DOHH2 (cell line): ENCODE data around the gene FRK.

Experiments used
- H3F3A ChIP-seq: fragments of 200-600 bp; sonication (generic), shearing (Covaris generic); 2 replicates; pipeline ENCODE4 v1.6.0; 2016; ENCODE audit warnings: antibody characterized with exemption, mild to moderate bottlenecking; ENCODE audit not compliant: control insufficient read depth, insufficient read depth
- H3K27ac ChIP-seq: fragments of 200-600 bp; sonication (generic); 2 replicates; pipeline ENCODE4 v1.5.1; 2014; ENCODE audit warnings: low read depth, mild to moderate bottlenecking, low read length, moderate library complexity
- H3K27me3 ChIP-seq: fragments of 200-600 bp; sonication (generic); 2 replicates; pipeline ENCODE4 v1.6.1; 2014; ENCODE audit warnings: mild to moderate bottlenecking, low read length, mixed read lengths; ENCODE audit not compliant: control insufficient read depth
- H3K36me3 ChIP-seq: fragments of 200-600 bp; sonication (generic); 2 replicates; pipeline ENCODE4 v1.6.1; 2014; ENCODE audit warnings: mild to moderate bottlenecking, low read length, moderate library complexity, mixed read lengths; ENCODE audit not compliant: control insufficient read depth
- H3K4me1 ChIP-seq: fragments of 200-600 bp; sonication (generic); 2 replicates; pipeline ENCODE4 v1.6.1; 2014; ENCODE audit warnings: mild to moderate bottlenecking, low read length, mixed read lengths; ENCODE audit not compliant: control insufficient read depth
- H3K4me2 ChIP-seq: fragments of 200-600 bp; sonication (generic); 2 replicates; pipeline ENCODE4 v1.6.0; 2014; ENCODE audit warnings: mild to moderate bottlenecking, low read length, moderate library complexity
- H3K4me3 ChIP-seq: fragments of 200-600 bp; sonication (generic); 2 replicates; pipeline ENCODE4 v1.5.1; 2014; ENCODE audit warnings: mild to moderate bottlenecking, low read length, mixed read lengths
- H3K79me2 ChIP-seq: fragments of 200-600 bp; sonication (generic); 2 replicates; pipeline ENCODE4 v1.6.1; 2014; ENCODE audit warnings: mild to moderate bottlenecking, low read length, mixed read lengths; ENCODE audit not compliant: control insufficient read depth
- H3K9me2 ChIP-seq: fragments of 200-600 bp; sonication (generic); replicated peaks from 2 replicates; pipeline ENCODE4 v1.6.1; 2014; ENCODE audit warnings: mild to moderate bottlenecking, low read length, mixed read lengths; ENCODE audit not compliant: control insufficient read depth
- H3K9me3 ChIP-seq: fragments of 200-600 bp; sonication (generic); 2 replicates; pipeline ENCODE4 v1.6.1; 2014; ENCODE audit warnings: antibody characterized with exemption, low read length, mixed read lengths; ENCODE audit not compliant: control insufficient read depth, insufficient read depth
- H4K20me1 ChIP-seq: fragments of 200-600 bp; sonication (generic); 2 replicates; pipeline ENCODE4 v1.6.0; 2014; ENCODE audit warnings: low read depth, mild to moderate bottlenecking, antibody characterized with exemption, low read length, moderate library complexity; ENCODE audit not compliant: control insufficient read depth, insufficient read depth
- EZH2phosphoT487 ChIP-seq: fragments of 200-600 bp; sonication (generic); IDR thresholded peaks from 2 replicates; pipeline ENCODE4 v1.6.1; 2017; ENCODE audit warnings: borderline replicate concordance, mild to moderate bottlenecking, antibody characterized with exemption, low read length, moderate library complexity, mixed read lengths
- TF ChIP-seq, protein P1 (sequence below): fragments of 200-600 bp; sonication (generic); IDR thresholded peaks from one replicate; pipeline ENCODE4 v1.5.1; 2014; ENCODE audit warnings: antibody characterized with exemption, mild to moderate bottlenecking, low read depth, low read length; ENCODE audit not compliant: poor library complexity, severe bottlenecking

The FRK gene

DNA sequence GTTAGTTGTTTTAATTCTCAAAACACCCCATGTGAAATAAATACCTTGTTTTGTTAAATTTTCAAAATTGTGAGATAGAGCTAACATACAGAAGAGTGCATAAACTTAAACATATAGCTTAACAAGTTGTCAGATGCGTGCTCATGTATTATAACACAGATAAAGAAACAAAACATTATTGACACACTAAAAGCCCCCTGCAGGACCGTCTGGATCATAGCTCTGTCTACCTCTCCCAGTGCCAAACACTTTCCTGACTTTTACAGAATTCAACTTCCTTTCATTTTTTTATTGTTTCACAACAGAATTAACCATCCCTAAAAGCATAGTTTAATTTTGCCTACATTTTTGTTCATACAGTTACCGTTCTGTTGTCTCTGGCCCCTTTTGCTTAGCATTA is 17.8 kb upstream of the FRK start:
- H3F3A ChIP-seq, result no peaks in the 10 kb centered on the region
- peaks cover 3% of the 10 kb centered on the region; the same call in 1 of the 2 replicates for H3K27me3 ChIP-seq
- no peaks in the 10 kb centered on the region for H3K9me2 ChIP-seq
- no peak overlapping the region for H3K4me2 ChIP-seq
- H3K79me2 ChIP-seq, result no peaks in the 10 kb centered on the region
- TF ChIP-seq, protein P1, sequence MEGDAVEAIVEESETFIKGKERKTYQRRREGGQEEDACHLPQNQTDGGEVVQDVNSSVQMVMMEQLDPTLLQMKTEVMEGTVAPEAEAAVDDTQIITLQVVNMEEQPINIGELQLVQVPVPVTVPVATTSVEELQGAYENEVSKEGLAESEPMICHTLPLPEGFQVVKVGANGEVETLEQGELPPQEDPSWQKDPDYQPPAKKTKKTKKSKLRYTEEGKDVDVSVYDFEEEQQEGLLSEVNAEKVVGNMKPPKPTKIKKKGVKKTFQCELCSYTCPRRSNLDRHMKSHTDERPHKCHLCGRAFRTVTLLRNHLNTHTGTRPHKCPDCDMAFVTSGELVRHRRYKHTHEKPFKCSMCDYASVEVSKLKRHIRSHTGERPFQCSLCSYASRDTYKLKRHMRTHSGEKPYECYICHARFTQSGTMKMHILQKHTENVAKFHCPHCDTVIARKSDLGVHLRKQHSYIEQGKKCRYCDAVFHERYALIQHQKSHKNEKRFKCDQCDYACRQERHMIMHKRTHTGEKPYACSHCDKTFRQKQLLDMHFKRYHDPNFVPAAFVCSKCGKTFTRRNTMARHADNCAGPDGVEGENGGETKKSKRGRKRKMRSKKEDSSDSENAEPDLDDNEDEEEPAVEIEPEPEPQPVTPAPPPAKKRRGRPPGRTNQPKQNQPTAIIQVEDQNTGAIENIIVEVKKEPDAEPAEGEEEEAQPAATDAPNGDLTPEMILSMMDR, result no peak
- no peak for TF ChIP-seq EZH2phosphoT487
- no peaks in the 10 kb centered on the region for H3K4me1 ChIP-seq
- H3K4me3 ChIP-seq, result no peak overlapping the region
- H4K20me1 ChIP-seq, result no peaks in the 10 kb centered on the region
- H3K9me3 ChIP-seq, result no peaks in the 10 kb centered on the region
- H3K36me3 ChIP-seq, result no peaks in the 10 kb centered on the region
- no peak overlapping the region for H3K27ac ChIP-seq

DNA sequence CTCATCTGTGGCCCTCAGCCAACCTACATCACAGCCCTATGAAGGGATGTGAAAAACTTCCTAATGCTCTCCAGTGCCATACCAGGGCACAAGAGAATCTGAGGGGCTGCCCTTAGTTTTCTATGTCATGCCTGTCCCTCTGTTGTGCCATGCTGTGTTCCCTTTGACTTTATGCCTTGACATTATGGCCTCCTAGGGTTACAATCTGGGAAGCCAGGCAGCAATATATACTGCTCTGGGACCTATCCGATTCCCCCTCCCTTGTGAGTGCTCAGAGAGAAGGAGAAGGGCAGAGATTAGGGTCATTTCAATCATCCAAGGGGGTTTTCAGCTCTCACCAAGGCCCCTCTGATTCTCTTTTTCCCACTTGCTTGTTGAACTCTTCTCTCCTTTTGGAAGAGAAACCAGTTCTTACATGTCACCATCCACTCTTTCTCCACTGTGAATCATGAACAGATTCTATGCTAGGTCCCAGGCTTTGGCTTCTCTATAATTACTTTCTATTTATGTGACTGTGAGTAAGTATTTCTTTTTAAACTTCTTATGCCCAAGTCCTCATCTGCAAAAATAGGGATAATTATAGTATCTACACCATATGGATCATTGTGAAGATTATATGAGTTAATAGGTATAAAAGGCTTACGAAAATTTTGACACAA is 14.2 kb upstream of the FRK start:
- H3K36me3 ChIP-seq, result no peaks in the 10 kb centered on the region
- H3K4me3 ChIP-seq, result no peak overlapping the region
- peaks cover 4% of the 10 kb centered on the region for H3K4me1 ChIP-seq
- H3K79me2 ChIP-seq, result no peaks in the 10 kb centered on the region
- no peaks in the 10 kb centered on the region for H4K20me1 ChIP-seq
- no peaks in the 10 kb centered on the region for H3K9me2 ChIP-seq
- H3K4me2 ChIP-seq, result no peak overlapping the region
- TF ChIP-seq, protein P1, result no peak
- TF ChIP-seq EZH2phosphoT487, result no peak
- no peak overlapping the region for H3K27ac ChIP-seq
- H3K27me3 ChIP-seq, result no peaks in the 10 kb centered on the region
- H3F3A ChIP-seq, result no peaks in the 10 kb centered on the region
- H3K9me3 ChIP-seq, result no peaks in the 10 kb centered on the region

DNA sequence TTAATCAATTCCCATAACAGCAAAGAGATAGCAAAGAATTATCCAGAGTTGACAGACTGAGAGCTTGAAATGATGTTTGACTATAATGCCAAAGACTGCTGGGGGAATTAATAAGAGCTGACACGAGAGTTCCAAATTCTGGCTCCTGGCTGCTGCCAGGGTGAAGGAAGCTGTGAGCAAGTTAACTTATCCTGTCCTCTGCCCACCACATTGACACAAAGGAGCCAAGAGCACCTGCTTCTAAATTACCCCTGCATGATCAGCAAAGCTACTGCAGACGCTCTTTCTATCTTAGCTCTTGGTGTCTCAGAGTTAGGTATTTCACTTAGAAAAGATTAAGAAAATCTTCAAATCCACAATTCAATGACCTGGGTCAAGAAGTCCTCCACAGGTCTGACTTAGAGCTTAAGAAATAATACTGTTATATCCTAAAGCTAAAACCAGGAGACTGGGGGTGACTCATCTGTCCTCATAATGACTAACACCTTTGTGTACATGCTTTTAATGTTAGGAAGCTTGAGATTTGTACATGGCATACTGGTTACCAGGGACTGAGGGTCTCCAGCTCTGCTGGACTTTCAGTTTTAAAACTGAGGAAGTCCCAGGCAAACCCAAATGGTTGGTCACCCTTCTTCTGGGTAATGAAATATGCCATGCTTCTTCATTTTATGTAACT is 13.2 kb upstream of the FRK start:
- Histone ChIP-seq H3K79me2 (no peaks in the 10 kb centered on the region), H3K9me3 (no peaks in the 10 kb centered on the region), H3K4me3 (no peak overlapping the region), H3K36me3 (no peaks in the 10 kb centered on the region), H3K27me3 (no peaks in the 10 kb centered on the region), H3K4me1 (peaks cover 4% of the 10 kb centered on the region), H3F3A (no peaks in the 10 kb centered on the region), H3K4me2 (no peak overlapping the region), H3K27ac (no peak overlapping the region), H3K9me2 (no peaks in the 10 kb centered on the region), H4K20me1 (no peaks in the 10 kb centered on the region)
- TF ChIP-seq, protein P1, result no peak
- no peak for TF ChIP-seq EZH2phosphoT487
